Prostate gland (tissue), 2 donors: ENCODE measurements around the gene RASGRF2. TPM values are rescaled to one million over a fixed set of nuclear protein-coding genes. Genes with fewer than 3 reads are reported as not detected.
A peak's percentile ranks its signal among the peaks of the same experiment; 100 is the strongest.

ENCODE experiments used
- DNase-seq: peaks from one replicate; pipeline ENCODE4 v3.0.0-alpha.2; 2019; ENCODE audit warnings: low spot score
- H3K27ac ChIP-seq, 2 donors: fragments of 200-600 bp; sonication (generic); 2 replicates each; pipeline ENCODE4 v1.5.1; 2017 to 2019
- H3K27me3 ChIP-seq: fragments of 200-600 bp; sonication (generic); replicated peaks from 2 replicates; pipeline ENCODE4 v1.5.1; 2019; ENCODE audit not compliant: insufficient read depth
- H3K36me3 ChIP-seq, 2 donors: fragments of 200-600 bp; sonication (generic); 1 replicate in 1 of 2; 2 replicates in 1 of 2; pipeline versions ENCODE4 v1.5.1 to v1.8.1; 2017 to 2019
- H3K4me1 ChIP-seq: fragments of 200-600 bp; sonication (generic); replicated peaks from 2 replicates; pipeline ENCODE4 v1.5.1; 2019
- H3K4me3 ChIP-seq, 2 donors: fragments of 200-600 bp; sonication (generic); 2 replicates each; pipeline ENCODE4 v1.5.1; 2017 to 2019
- H3K9me3 ChIP-seq: fragments of 200-600 bp; sonication (generic); 2 replicates; pipeline ENCODE4 v1.5.1; 2017
- CTCF ChIP-seq, 4 experiments: fragments of 200-600 bp in 2 of 4; fragments of 450-650 bp in 2 of 4; sonication (generic) in 2 of 4; IDR thresholded peaks; 1 replicate in 3 of 4; 2 replicates in 1 of 4; pipeline ENCODE4 v1.5.1; 2016 to 2019; ENCODE audit warnings: antibody characterized with exemption in 4 of 4, mild to moderate bottlenecking in 2 of 4, moderate library complexity in 2 of 4
- POLR2A ChIP-seq: fragments of 450-650 bp; IDR thresholded peaks from one replicate; pipeline ENCODE4 v1.6.1; 2016; ENCODE audit warnings: antibody characterized with exemption, mild to moderate bottlenecking
- POLR2AphosphoS5 ChIP-seq: sonication (generic); formaldehyde crosslinking; IDR thresholded peaks from one replicate; pipeline ENCODE4 v1.6.1; 2017; ENCODE audit warnings: antibody characterized with exemption
- WGBS: methylation state at CpG from one replicate; pipeline ENCODE4 v1.1.5; 2018; 5-methylcytosine and 5-hydroxymethylcytosine counted together
- intact Hi-C: fragments of 100-400 bp; cut with DNase I; formaldehyde crosslinking; loops from one replicate; pipeline ENCODE4 v1.14.2; 2022
- total RNA-seq, 2 donors: library from RNA; depleted of rRNA; stranded (reverse); fragments of >200 nt; gene quantifications; one replicate each; pipeline ENCODE4 v1.1.0, GENCODE V29; 2016

RASGRF2 gene
- 1 to 10 TPM; 3.0 to 7.6 TPM for total RNA-seq

- intact Hi-C loops, result loop anchor here (5.0 to 10.0 kb wide), 2 partner anchors 205 to 237 kb away; no protein-coding TSS in a partner anchor
- no peaks in the 10 kb centered on the region for H3K9me3 ChIP-seq
- peak within 1 kb of the TSS; percentile 46 to 47 for H3K4me3 ChIP-seq
- H3K27ac ChIP-seq, result peak within 1 kb of the TSS; percentile 76
- WGBS, result 15% methylated on average over 63 of the region's 66 CpGs
- no peaks in the 10 kb centered on the region for H3K27me3 ChIP-seq
- TF ChIP-seq POLR2A, result no peak
- TF ChIP-seq CTCF (IDR thresholded peaks at IDR 0.05), result no peak
- TF ChIP-seq POLR2AphosphoS5, result no peak
- no peak for DNase-seq
- no peaks in the 10 kb centered on the region for H3K36me3 ChIP-seq
- H3K4me1 ChIP-seq, result no peaks in the 10 kb centered on the region
Measured at GRCh38 chr5:80959768-80960442, at the start of gene RASGRF2. Gene RASGRF2, plus strand, starts transcription at chr5:80960363. Its CDS starts 376 bp downstream, at chr5:80960739.

GRCh38 chr5:80912479-80912878 is 47.7 kb upstream of the RASGRF2 start:
- DNase-seq, result no peak
- intact Hi-C loops, result no loop called here
- Histone ChIP-seq H3K36me3 (no peaks in the 10 kb centered on the region), H3K4me3 (no peak overlapping the region), H3K27ac (no peak overlapping the region), H3K27me3 (no peaks in the 10 kb centered on the region), H3K4me1 (no peaks in the 10 kb centered on the region), H3K9me3 (no peaks in the 10 kb centered on the region)
- 81% methylated on average over 3 of the region's 3 CpGs for WGBS
- TF ChIP-seq CTCF (IDR thresholded peaks at IDR 0.05), result no peak
- TF ChIP-seq POLR2A, result no peak
- no peak for TF ChIP-seq POLR2AphosphoS5

- no peaks in the 10 kb centered on the region for H3K9me3 ChIP-seq
- 100% methylated on average over 1 of the region's 1 CpG for WGBS
- no peaks in the 10 kb centered on the region for H3K4me1 ChIP-seq
- intact Hi-C loops, result no loop called here
- H3K4me3 ChIP-seq, result no peak overlapping the region
- H3K27ac ChIP-seq, result no peak overlapping the region
- no peaks in the 10 kb centered on the region for H3K27me3 ChIP-seq
- H3K36me3 ChIP-seq, result no peaks in the 10 kb centered on the region
- no peak for DNase-seq
- TF ChIP-seq POLR2A (no peak), POLR2AphosphoS5 (no peak), CTCF (IDR thresholded peaks at IDR 0.05) (no peak)
Measured at GRCh38 chr5:80915716-80916115, 44.4 kb upstream of the RASGRF2 start.

DNA sequence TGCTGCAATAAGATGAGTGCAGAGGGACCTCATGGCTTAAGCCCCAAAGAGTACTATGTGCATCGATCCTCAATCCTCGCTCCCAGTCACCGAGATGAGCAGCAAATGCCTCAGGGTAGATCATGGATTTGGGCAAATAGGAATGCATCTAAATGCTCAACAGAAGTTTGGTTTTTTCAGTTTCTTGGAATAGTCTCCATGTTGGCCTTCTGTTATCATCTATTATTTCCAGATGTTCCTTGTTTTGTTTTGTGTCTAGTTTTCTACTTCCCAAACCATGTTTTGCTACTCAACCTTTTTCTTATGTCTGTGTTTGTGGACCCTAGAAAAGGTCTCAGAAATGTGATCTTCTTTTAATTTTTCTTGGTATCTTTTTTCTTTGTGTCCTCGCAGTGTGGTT is 43.5 kb upstream of the RASGRF2 start:
- Histone ChIP-seq H3K27ac (no peak overlapping the region), H3K4me1 (no peaks in the 10 kb centered on the region), H3K36me3 (no peaks in the 10 kb centered on the region), H3K4me3 (no peak overlapping the region), H3K27me3 (no peaks in the 10 kb centered on the region), H3K9me3 (no peaks in the 10 kb centered on the region)
- 77% methylated on average over 4 of the region's 4 CpGs for WGBS
- no peak for DNase-seq
- intact Hi-C loops, result no loop called here
- TF ChIP-seq POLR2A (no peak), CTCF (IDR thresholded peaks at IDR 0.05) (no peak), POLR2AphosphoS5 (no peak)

DNA sequence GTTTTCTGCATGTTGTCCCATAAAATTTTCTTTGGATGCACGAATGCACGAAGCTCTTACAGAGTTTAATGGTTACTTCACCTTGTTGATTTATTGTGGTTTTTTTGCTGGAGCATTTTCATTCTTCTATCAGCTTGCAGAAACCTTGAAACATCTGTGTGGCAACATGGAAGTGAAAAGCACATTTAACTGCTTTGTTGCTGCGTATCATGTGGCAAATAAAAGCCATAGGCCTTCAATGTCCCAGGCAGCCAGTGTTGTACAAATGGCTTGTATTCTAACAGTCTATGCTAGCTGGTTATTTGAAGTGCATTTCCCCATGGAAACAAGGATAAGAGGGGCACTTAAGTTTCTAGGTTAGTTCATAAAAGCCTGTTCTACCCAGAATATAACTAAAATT is 42.5 kb upstream of the RASGRF2 start:
- Histone ChIP-seq H3K27ac (no peak overlapping the region), H3K9me3 (no peaks in the 10 kb centered on the region), H3K4me3 (no peak overlapping the region), H3K4me1 (no peaks in the 10 kb centered on the region), H3K27me3 (no peaks in the 10 kb centered on the region), H3K36me3 (no peaks in the 10 kb centered on the region)
- intact Hi-C loops, result no loop called here
- 28% methylated on average over 3 of the region's 3 CpGs for WGBS
- TF ChIP-seq POLR2AphosphoS5 (no peak), CTCF (IDR thresholded peaks at IDR 0.05) (no peak), POLR2A (no peak)
- no peak for DNase-seq
